GM18519 (cell line): ENCODE results near the gene RBKS.

ENCODE experiments used
- ATAC-seq: cut with Tn5 transposase; IDR thresholded peaks from one replicate; pipeline ENCODE4 v1.9.1; 2021; ENCODE audit warnings: mild to moderate bottlenecking, moderate library complexity; ENCODE audit not compliant: unreplicated experiment, low FRiP score

RBKS gene

GRCh38 chr2:27738349-27739057 is 151.7 kb downstream of the RBKS start:
- no peak for ATAC-seq

- ATAC-seq, result no peak
Measured at GRCh38 chr2:27737676-27738348, 152.4 kb downstream of the RBKS start.

- no peak for ATAC-seq
Measured at GRCh38 chr2:27736890-27737204, 153.3 kb downstream of the RBKS start.

GRCh38 chr2:27736031-27736889 is 153.9 kb downstream of the RBKS start:
- ATAC-seq, result no peak

GRCh38 chr2:27735263-27735904 is 154.8 kb downstream of the RBKS start:
- no peak for ATAC-seq

GRCh38 chr2:27734305-27734704 is 155.9 kb downstream of the RBKS start:
- no peak for ATAC-seq
